NCI-H187 treated with DMSO at 0.1 percent for 48 hours (cell line): ENCODE results near the gene P4HTM.
A peak's percentile ranks its signal among the peaks of the same experiment; 100 is the strongest.

ENCODE experiments used
- DNase-seq: peaks from one replicate; lab custom pipeline; 2025; lab: John Stamatoyannopoulos, UW

P4HTM gene

DNA sequence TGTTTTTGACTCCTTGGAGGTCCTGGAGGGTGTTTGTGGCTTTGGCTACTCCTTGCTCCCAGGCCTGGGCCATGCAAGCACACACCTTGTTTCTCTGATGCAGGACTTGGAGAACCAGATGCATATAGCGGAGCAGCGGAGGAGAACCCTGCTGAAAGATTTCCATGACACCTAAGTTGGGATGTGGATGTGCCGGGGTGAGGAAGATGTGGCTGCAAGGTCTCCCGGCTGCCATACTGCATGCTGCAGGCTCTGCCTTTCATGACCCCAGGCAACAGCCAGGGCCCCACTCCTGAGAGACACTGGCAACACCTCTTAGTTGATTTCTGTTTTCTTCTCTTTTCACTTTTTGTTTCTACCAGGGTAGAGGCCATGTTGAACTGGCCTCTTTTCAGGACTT is 6.9 kb upstream of the P4HTM start:
- DNase-seq, result no peak

DNA sequence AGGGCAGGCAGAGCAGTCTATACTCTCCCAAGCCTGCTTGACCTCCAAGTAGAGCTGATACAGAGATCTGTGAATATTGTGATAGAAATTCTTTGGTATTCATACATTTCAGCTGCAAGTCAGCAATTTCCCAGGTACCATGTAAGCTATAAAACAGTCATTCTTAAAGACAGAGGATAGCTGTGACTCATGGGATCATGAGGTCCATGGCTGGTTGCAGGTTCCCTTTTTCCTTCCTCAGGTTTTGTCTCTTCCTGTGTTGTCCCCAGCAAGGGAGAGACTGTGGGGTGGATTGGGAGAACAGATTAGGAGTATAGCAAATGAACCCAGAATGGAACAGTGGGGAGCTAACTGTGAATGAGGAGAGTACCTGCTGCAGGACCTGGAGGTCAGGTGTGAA is 5.4 kb upstream of the P4HTM start:
- no peak for DNase-seq

DNA sequence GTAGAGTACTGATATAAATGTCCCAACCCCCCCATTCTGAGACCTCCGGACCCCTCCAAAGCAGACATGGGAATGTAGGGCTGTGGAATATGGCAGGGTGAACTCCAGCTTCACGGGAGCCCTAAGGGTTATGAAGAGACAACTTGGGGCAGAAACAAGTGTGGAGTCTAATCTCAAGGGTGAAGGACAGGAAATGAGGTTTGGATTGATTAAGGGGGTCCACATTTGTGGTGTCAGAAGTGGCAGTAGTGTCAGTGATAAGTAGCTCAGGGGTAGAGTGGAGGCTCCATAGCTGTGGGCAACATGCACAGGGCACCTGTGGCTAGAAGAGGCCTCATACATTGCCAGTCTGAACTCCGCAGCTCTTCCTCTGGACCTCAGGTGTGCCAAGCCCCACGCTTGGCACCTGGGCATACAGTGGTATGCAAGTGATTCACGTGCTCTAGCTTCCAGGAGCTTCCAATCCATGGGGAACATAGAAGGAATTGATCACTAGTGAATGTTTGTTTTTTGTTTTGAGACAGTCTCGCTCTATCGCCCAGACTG is 4.1 kb upstream of the P4HTM start:
- DNase-seq, result no peak

GRCh38 chr3:48989126-48989795 is 780 bp upstream of the P4HTM start:
- no peak for DNase-seq

DNA sequence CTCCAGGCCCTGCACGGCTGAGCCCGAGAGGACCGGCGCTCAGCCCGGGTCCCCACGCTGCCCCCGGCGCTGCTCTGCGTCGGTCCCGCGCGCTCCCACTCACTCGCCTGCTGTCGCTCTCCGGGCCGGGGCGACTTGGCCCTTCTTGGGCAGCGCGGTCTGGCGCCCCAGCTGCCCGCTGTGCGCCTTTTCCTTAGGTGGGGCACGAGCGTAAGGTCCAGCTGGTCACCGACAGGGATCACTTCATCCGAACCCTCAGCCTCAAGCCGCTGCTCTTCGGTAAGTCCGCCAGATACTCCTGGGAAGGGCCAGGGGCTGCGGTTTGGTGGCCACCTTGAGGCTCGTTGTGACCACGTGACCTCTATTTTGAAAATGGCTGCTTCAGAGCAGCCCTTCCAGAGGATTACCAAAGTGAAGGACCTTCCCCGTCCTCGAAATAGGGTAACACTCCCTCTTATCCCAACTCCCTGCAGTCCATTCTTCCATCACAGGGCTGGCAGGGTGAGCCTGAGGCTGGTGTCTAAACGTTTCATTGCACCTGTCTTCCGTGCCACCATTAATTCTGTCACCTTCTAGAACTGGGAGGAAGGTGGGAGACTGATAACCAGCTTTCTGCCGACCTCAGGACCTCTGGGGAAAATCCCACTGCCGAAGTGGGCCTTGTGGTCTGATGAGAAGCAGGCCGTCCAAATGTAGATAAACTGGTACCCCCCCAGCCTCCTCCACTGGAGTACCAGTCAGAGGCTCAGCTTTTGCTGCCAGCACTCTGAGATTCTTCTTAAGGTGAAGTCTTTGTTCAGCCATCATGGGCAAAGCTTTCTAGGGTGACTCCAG is 812 bp downstream of the P4HTM start:
- DNase-seq, result no peak

DNA sequence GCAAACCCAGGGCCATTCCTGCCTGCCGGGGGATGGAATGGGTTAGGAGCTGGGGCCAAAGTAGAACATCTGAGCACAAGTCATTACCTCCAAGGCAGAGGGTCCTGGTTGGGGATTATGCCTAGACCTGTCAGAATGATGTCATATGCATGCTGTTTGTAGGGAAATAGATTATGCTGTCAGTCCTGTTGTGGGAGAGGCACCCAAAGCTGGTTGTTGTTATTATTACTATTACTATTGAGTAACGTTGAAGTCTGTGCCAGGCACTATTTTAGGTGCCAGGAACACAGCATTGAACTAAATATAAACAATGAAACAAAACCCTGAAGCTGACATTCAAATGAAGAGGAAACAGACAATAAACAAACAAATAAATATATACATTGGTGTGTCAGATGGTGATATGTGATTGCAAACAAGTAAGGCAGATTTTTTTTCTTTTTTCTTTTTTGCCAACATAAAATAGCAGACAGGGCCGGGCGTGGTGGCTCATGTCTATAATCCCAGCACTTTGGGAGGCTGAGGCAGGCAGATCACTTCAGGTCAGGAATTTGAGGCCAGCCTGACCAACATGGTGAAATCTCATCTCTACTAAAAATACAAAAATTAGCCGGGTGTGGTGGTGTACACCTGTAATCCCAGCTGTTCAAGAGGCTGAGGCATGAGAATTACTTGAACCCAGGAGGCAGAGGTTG is 2.0 kb downstream of the P4HTM start:
- DNase-seq, result no peak

GRCh38 chr3:48993834-48994233 is 3.8 kb downstream of the P4HTM start:
- DNase-seq, result no peak

DNA sequence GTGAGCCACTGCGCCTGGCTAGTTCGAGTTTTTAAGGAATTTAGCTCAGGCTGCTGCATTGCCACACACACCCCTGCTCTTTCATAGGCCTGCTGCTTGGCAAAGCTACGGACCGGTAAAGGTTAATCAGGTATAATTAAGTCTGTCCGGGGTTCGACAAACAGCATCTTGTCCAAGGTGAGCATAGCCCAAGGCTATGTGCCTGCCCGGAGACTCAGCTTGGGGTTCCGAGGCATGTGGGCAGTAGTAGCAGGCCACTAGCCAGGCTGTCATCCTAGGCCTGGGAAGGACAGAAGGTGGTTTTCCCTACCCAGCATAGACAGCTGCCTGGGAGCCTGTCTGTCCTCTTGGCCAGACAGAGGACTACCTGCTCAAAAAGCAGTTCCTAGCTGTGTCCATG is 6.6 kb downstream of the P4HTM start:
- no peak for DNase-seq

GRCh38 chr3:48997102-48997635 is 7.1 kb downstream of the P4HTM start:
- no peak for DNase-seq

DNA sequence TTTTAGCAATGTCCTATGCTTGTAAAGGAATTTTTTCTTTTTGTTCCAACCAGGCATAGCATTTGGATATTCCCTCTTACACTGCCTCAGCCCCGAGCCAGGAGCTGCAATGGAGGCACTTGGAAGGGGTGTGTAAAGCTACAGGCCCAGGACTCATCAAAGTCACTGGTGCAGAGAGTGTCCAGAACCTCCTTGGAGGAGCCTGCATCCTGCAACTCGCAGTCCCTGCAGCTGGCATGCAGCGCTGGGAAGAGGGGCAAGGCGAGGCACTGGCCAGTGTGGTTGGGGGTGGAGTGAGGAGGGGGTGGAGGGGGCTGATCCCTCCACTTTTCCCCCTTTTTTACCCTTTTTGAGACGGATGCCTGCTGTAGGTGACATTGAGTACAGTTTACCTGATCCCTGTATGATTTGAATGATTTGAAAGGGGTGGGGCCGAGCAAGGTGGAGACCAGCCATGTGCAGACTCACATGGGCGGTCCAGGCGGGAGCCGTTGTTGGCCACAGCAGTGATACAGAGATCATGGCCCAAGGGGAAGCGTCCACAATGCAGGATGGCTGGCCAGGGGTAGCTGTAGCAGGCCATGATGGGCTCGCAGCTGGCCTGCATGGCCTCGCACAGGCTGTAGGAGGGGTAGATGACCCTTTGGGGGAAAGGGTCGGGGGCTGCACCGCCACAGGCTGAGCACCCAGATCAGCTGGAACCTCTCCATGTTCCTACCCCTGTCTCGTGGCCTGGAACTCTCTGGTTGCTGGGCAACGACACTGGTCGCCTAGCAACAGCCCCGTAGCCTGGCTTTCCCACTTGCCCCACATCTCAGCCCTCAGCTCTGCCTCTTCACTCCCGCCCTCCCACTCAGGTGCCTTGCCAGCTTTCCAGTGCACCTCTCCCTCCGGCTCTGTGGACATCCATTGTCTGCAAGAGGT is 7.9 kb downstream of the P4HTM start:
- DNase-seq, result no peak

- no peak for DNase-seq
Measured at GRCh38 chr3:48999085-48999858, 9.2 kb downstream of the P4HTM start.

DNA sequence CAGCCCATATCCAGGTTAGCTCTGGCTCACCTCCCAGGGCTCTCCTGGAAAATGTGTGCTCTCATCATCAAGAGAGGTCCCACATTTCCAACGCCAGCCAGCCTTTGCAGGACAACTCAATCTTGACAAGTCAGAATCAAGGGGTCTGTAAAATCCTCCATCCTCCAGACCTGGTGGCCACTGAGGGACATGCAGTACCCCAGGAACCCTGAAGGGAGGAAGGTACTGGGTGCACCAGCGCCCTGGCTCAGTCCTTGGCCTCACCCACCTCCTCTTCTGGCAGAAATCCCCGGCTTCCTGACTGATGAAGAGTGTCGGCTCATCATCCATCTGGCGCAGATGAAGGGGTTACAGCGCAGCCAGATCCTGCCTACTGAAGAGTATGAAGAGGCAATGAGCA is 11.1 kb downstream of the P4HTM start:
- no peak for DNase-seq

DNA sequence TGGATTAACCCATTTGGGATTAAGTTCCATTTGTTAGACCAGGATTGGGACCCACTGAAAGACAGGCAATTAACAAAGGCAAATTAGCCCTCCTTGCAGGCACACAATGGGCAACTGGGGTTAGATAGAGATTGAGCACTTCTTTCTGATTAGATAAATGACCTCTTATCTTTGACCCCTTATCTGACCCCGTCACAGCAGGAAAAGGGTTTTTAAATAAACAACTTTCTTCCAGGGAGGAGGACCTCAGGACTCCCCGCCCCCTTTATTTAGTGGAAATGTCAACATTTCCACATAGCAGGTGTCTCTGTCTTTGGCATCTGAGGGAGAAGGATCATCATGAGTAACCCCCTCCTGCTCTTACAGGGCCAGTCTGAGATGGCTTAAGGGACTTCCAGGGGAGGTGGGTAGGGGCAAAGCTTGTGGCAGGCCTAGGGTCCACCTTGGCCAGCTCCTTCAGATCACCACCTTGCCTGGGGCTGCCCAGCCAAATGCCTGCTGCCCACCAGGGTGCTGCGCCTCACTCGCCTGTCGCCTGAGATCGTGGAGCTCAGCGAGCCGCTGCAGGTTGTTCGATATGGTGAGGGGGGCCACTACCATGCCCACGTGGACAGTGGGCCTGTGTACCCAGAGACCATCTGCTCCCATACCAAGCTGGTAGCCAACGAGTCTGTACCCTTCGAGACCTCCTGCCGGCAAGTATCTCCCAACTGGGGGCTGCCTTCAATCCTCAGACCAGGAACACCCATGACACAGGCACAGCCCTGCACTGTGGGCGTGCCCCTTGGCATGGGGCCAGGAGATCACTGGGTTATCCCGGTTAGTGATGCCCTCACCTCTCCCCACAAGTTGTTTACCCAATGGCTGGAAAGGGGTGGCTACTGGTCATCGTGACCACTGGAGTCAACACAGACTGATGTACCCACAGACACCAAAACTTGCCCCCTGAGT is 14.6 kb downstream of the P4HTM start:
- DNase-seq, result no peak

GRCh38 chr3:49005303-49005680 is 15.3 kb downstream of the P4HTM start:
- DNase-seq, result no peak

DNA sequence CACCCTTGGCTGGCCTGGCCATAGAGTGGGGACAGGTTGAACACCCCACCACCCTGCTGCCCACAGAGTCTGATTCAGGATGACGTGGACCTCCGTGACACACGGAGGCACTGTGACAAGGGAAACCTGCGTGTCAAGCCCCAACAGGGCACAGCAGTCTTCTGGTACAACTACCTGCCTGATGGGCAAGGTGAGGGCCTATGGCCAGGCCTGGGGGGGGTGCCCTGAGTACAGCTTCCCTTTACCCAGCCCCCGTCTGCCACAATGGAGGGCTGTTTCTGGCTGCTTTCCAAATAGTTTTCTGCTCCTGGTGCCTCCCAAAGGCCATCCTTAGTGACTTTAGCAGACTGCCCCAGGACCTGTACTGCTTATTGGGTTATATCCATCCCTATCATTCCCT is 16.0 kb downstream of the P4HTM start:
- DNase-seq, result no peak

- DNase-seq, result no peak
Measured at GRCh38 chr3:49006408-49007067, 16.5 kb downstream of the P4HTM start.

GRCh38 chr3:49007068-49007770 is 17.2 kb downstream of the P4HTM start, which contains the start of gene WDR6:
TSS of gene WDR6 (plus strand) at chr3:49007391. CDS start at chr3:49007432, 41 bp downstream.
- peak; percentile 68 for DNase-seq
